HG03520 (cell line): Measurements from ENCODE around the gene ERICH6.
A peak's percentile ranks its signal among the peaks of the same experiment; 100 is the strongest.
"Not testable (repeated sequence)": the region's sequence is repeated elsewhere in the genome, so short reads cannot be mapped to it uniquely, and the experiment has no call there.

ENCODE experiments used
- ATAC-seq: cut with Tn5 transposase; IDR thresholded peaks from one replicate; pipeline ENCODE4 v1.9.1; 2021; ENCODE audit warnings: mild to moderate bottlenecking, moderate library complexity; ENCODE audit not compliant: unreplicated experiment

Gene ERICH6

GRCh38 chr3:150682824-150683223, 20.9 kb downstream of the ERICH6 start:
- ATAC-seq = no peak

- no peak for ATAC-seq
These were observed 21.4 kb downstream of the ERICH6 start for GRCh38 chr3:150682279-150682678.

- peak; percentile 84 for ATAC-seq
These were observed 22.7 kb downstream of the ERICH6 start for GRCh38 chr3:150681057-150681456.

GRCh38 chr3:150680562-150680961, 23.2 kb downstream of the ERICH6 start:
- ATAC-seq = no peak

- no peak for ATAC-seq
These were observed 28.1 kb downstream of the ERICH6 start for GRCh38 chr3:150675587-150675986.

GRCh38 chr3:150673966-150674365, 29.8 kb downstream of the ERICH6 start:
- ATAC-seq = no peak

GRCh38 chr3:150666167-150666566, 37.6 kb downstream of the ERICH6 start:
- no peak for ATAC-seq

GRCh38 chr3:150663461-150663860, 40.3 kb downstream of the ERICH6 start:
- no peak for ATAC-seq

- no peak for ATAC-seq
These were observed 41.1 kb downstream of the ERICH6 start for GRCh38 chr3:150662410-150663200.

- no peak for ATAC-seq
These were observed 47.4 kb downstream of the ERICH6 start for GRCh38 chr3:150656316-150656715.

- ATAC-seq = no peak
These were observed 50.6 kb downstream of the ERICH6 start for GRCh38 chr3:150653110-150653561.

- ATAC-seq = no peak
These were observed 63.5 kb downstream of the ERICH6 start for GRCh38 chr3:150640256-150640655.

- ATAC-seq = no peak
These were observed 64.5 kb downstream of the ERICH6 start for GRCh38 chr3:150639262-150639661.

- ATAC-seq = no peak
These were observed 67.5 kb downstream of the ERICH6 start for GRCh38 chr3:150636258-150636657.

GRCh38 chr3:150635526-150635925, 68.2 kb downstream of the ERICH6 start:
- peak; percentile 67 for ATAC-seq

- no peak for ATAC-seq
These were observed 68.6 kb downstream of the ERICH6 start for GRCh38 chr3:150635076-150635475.

GRCh38 chr3:150631515-150632221, 72.1 kb downstream of the ERICH6 start:
- ATAC-seq = no peak

GRCh38 chr3:150627557-150627956, 76.2 kb downstream of the ERICH6 start:
- no peak for ATAC-seq

- no peak for ATAC-seq
These were observed 77.4 kb downstream of the ERICH6 start for GRCh38 chr3:150626148-150626930.

GRCh38 chr3:150623945-150624344, 79.8 kb downstream of the ERICH6 start:
- ATAC-seq = no peak

GRCh38 chr3:150622955-150623354, 80.8 kb downstream of the ERICH6 start:
- not testable (repeated sequence) for ATAC-seq
